AG04450 (cell line): ENCODE results near the gene CCL5. TPM values are rescaled to one million over a fixed set of nuclear protein-coding genes. Genes with fewer than 3 reads are reported as not detected.

Experiments
- CTCF ChIA-PET: fragments of 300-600, 350-600 bp; formaldehyde crosslinking; extraction: SDS; loops from one replicate; lab custom pipeline; 2022; ENCODE audit warnings: antibody characterized with exemption, inconsistent platforms; lab: Charles Lee
- POLR2A ChIA-PET: fragments of 350-600 bp; formaldehyde crosslinking; extraction: SDS; loops from one replicate; lab custom pipeline; 2021; ENCODE audit warnings: antibody characterized with exemption, inconsistent platforms; lab: Yijun Ruan, JAX
- DNase-seq: peaks from one replicate; pipeline ENCODE4 v3.0.0-alpha.2; 2011; ENCODE audit warnings: low read depth, low spot score
- H3K27ac ChIP-seq: one replicate; pipeline ENCODE4 v1.5.1; 2012; ENCODE audit warnings: low read depth, low read length, control low read depth
- H3K27me3 ChIP-seq: one replicate; pipeline ENCODE4 v1.6.0; 2012; ENCODE audit warnings: low read length; ENCODE audit not compliant: control insufficient read depth, insufficient read depth
- H3K4me3 ChIP-seq: 2 replicates; pipeline ENCODE4 v1.5.1; 2011; ENCODE audit warnings: mild to moderate bottlenecking, low read depth, low read length, control low read depth
- H3K9me3 ChIP-seq: 2 replicates; pipeline ENCODE4 v1.5.1; 2012; ENCODE audit warnings: low read length; ENCODE audit not compliant: control insufficient read depth, insufficient read depth
- CTCF ChIP-seq: IDR thresholded peaks from 2 replicates; pipeline ENCODE4 v1.5.1; 2011; ENCODE audit warnings: low read depth, low read length, control low read depth, inconsistent platforms
- polyA plus RNA-seq: library from polyadenylated mRNA; depleted of rRNA; stranded (reverse); fragments of >200 nt; gene quantifications from 2 replicates; pipeline ENCODE4 v1.2.3, GENCODE V29; 2011

CCL5 gene
- polyA plus RNA-seq, 1 experiment, result not detected

GRCh38 chr17:35849469-35850348 is 30.5 kb downstream of the CCL5 start:
- H3K9me3 ChIP-seq, result no peaks in the 10 kb centered on the region
- H3K27ac ChIP-seq, result no peak overlapping the region
- TF ChIP-seq CTCF, result peak; percentile 85
- peak; percentile 32 for DNase-seq
- H3K27me3 ChIP-seq, result no peaks in the 10 kb centered on the region
- CTCF ChIA-PET, result interaction anchor here (0.6 to 2.6 kb wide), 17 partner anchors 8 to 299 kb away, joined by 3 to 14 read pairs (median 3); no protein-coding TSS in a partner anchor
- POLR2A ChIA-PET, result no interaction called here
- no peak overlapping the region for H3K4me3 ChIP-seq

DNA sequence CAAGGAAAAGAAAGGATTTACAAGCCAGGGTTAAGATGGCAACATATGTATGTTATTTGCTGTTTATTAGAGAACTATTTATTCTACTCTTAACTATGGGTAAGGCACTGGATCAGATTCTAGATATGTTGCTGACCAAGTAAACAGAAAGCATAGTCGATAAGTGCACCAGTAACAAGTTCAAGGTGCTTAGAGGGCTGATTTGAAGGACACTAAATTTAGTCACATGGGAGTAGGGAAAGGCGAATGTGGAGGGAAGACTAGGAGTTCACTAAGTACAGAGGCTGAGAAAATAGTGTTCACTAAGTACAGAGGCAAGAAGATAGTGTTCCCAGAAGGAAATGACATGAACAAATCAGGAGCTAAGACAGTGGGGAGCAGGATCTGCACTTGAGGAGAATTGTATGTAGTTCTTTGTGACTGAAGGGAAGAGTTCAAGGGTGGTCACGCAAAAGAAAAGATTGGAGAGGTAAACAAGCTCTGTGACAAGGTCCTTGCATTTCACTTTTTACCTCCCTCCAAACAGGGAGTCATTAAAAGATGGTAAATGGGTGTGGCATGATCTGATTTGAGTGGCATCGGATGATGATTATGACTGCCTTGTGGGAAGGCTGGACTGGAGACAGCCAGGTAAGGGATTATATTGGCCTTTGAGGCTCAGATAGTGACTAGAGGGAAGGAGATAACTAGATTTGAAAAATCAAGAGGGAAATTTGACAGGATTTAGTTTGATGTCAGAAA is 32.4 kb downstream of the CCL5 start:
- H3K4me3 ChIP-seq, result no peak overlapping the region
- no peak for DNase-seq
- CTCF ChIA-PET, result interaction anchor here (0.6 to 2.6 kb wide), 12 partner anchors 8 to 301 kb away, joined by 3 to 12 read pairs (median 4); no protein-coding TSS in a partner anchor
- no peak for TF ChIP-seq CTCF
- POLR2A ChIA-PET, result no interaction called here
- H3K9me3 ChIP-seq, result no peaks in the 10 kb centered on the region
- H3K27ac ChIP-seq, result no peak overlapping the region
- H3K27me3 ChIP-seq, result no peaks in the 10 kb centered on the region

DNA sequence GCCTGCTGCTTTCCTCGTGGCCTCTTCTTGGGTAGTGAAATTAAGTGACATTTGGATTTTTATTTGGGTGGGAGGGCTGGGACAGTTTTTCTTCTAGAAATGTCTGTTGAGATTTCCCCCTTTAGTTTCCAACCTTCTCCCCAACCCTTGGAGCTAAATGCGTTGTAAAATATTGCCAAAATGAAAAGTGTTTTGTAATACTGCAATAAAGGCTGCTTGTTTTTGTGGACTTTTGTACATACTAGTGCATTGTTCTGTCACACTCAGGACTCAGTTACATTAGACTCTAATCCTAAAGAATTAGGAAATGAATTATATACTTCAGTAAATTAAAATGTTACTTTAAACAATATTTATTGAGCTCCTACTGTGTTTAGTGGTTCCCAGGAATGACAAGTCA is 33.2 kb downstream of the CCL5 start:
- no peak overlapping the region for H3K27ac ChIP-seq
- H3K4me3 ChIP-seq, result no peak overlapping the region
- CTCF ChIA-PET, result interaction anchor here (1.0 to 1.8 kb wide), 3 partner anchors 42 to 162 kb away, joined by 3 to 4 read pairs (median 3); no protein-coding TSS in a partner anchor
- TF ChIP-seq CTCF, result no peak
- no peaks in the 10 kb centered on the region for H3K27me3 ChIP-seq
- no peaks in the 10 kb centered on the region for H3K9me3 ChIP-seq
- POLR2A ChIA-PET, result no interaction called here
- DNase-seq, result no peak

DNA sequence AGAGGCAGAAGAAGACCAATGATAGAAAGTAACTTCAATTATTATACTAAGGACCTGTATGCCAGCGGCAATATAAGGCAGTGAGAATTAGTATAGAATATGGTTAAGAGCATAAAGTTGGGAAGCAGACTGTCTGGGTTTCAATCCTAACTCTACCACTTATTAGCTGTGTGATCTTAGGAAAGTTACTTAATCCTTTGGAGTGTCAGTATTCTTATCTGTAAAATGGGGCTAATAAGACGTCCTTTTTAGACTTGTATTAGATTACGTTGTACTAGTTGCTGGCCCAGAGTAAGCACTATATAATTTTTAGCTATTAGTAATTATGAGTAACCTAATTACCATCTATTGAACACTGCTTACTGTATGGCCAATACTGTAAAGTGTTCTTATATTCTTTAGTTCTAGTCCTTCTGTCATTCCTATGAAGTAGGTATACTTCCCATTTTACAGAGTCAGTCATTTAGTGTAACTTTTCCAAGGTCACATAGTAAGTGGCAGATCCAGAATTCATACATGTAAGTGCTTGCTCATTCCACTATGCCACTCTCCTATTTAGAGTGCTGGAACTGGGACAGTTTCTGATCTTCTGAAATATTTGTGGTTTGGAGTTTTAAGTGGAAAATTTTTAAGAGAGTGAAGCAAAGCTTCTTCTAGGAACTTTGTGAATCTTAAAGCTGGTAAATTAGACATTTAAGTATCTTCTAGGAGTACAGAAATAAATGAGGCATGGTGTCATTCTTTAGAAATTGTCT is 33.9 kb downstream of the CCL5 start:
- ChIA-PET POLR2A (no interaction called here), CTCF (interaction anchor here (1.0 to 1.8 kb wide), 2 partner anchors 41 to 163 kb away, joined by 3 to 4 read pairs; no protein-coding TSS in a partner anchor)
- H3K9me3 ChIP-seq, result no peaks in the 10 kb centered on the region
- no peaks in the 10 kb centered on the region for H3K27me3 ChIP-seq
- TF ChIP-seq CTCF, result no peak
- H3K4me3 ChIP-seq, result no peak overlapping the region
- no peak overlapping the region for H3K27ac ChIP-seq
- DNase-seq, result no peak
